ENCODE measurements around the gene ENOX1. TPM values are rescaled to one million over a fixed set of nuclear protein-coding genes. Genes with fewer than 3 reads are reported as not detected.

The ENOX1 gene
- total RNA-seq, 1 experiment from 2014 or later = 1.8 TPM

GRCh38 chr13:43362556-43362955 is 424.2 kb downstream of the ENOX1 start:
- Mint-ChIP-seq H3K4me3 (ENCODE audit: unreplicated experiment) (no peak overlapping the region), H3K4me1 (ENCODE audit: insufficient read depth, unreplicated experiment) (no peaks in the 10 kb centered on the region), H3K9me3 (ENCODE audit: unreplicated experiment) (no peaks in the 10 kb centered on the region), H3K27ac (ENCODE audit: low read depth, unreplicated experiment) (no peak overlapping the region), H3K36me3 (ENCODE audit: insufficient read depth, unreplicated experiment) (no peaks in the 10 kb centered on the region), H3K27me3 (ENCODE audit: insufficient read depth, unreplicated experiment) (no peaks in the 10 kb centered on the region)
- CTCF ChIA-PET = no interaction called here
- POLR2A ChIA-PET = no interaction called here
- no peak for DNase-seq (ENCODE audit: unreplicated experiment)
- no peak for TF ChIP-seq CTCF (IDR thresholded peaks at IDR 0.05; ENCODE audit: unreplicated experiment)
- BruUV-seq (replicated peaks) = no TSS peak
- intact Hi-C loops (cut with micrococcal nuclease) = no loop called here

- Mint-ChIP-seq H3K27me3 (ENCODE audit: insufficient read depth, unreplicated experiment) (no peaks in the 10 kb centered on the region), H3K36me3 (ENCODE audit: insufficient read depth, unreplicated experiment) (no peaks in the 10 kb centered on the region), H3K4me1 (ENCODE audit: insufficient read depth, unreplicated experiment) (no peaks in the 10 kb centered on the region), H3K27ac (ENCODE audit: low read depth, unreplicated experiment) (no peak overlapping the region), H3K4me3 (ENCODE audit: unreplicated experiment) (no peak overlapping the region), H3K9me3 (ENCODE audit: unreplicated experiment) (no peaks in the 10 kb centered on the region)
- intact Hi-C loops (cut with micrococcal nuclease) = no loop called here
- CTCF ChIA-PET = interaction anchor here (0.7 kb wide), 1 partner anchor 12 kb away, joined by 4 read pairs; no protein-coding TSS in a partner anchor
- no peak for DNase-seq (ENCODE audit: unreplicated experiment)
- POLR2A ChIA-PET = no interaction called here
- no TSS peak for BruUV-seq (replicated peaks)
- no peak for TF ChIP-seq CTCF (IDR thresholded peaks at IDR 0.05; ENCODE audit: unreplicated experiment)
Observed at GRCh38 chr13:43360892-43361610, 425.7 kb downstream of the ENOX1 start.

DNA sequence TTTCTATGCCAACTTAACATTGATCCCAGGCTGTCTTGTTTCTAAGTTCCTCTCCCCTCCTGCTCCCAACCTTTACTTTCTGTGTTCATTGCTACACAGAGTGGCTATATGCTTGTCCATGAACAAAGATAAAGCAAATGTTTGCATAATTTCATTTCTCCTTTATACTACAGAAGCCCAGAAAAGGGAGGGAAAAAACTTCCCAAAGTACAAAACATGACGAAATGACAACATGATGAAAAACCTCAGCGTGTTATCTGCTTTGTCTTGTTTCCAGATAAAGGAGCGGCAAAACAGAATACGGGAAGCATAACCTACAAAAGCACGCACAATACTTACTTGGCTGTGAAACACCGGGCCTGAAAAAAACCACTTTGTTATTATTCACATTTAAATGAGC is 426.6 kb downstream of the ENOX1 start:
- ChIA-PET POLR2A (interaction anchor here (1.0 kb wide), 1 partner anchor 8 kb away, joined by 3 read pairs; no protein-coding TSS in a partner anchor), CTCF (no interaction called here)
- H3K27ac Mint-ChIP-seq (ENCODE audit: low read depth, unreplicated experiment) = no peak overlapping the region
- H3K36me3 Mint-ChIP-seq (ENCODE audit: insufficient read depth, unreplicated experiment) = no peaks in the 10 kb centered on the region
- H3K27me3 Mint-ChIP-seq (ENCODE audit: insufficient read depth, unreplicated experiment) = no peaks in the 10 kb centered on the region
- H3K9me3 Mint-ChIP-seq (ENCODE audit: unreplicated experiment) = no peaks in the 10 kb centered on the region
- intact Hi-C loops (cut with micrococcal nuclease) = no loop called here
- no TSS peak for BruUV-seq (replicated peaks)
- H3K4me3 Mint-ChIP-seq (ENCODE audit: unreplicated experiment) = no peak overlapping the region
- no peak for TF ChIP-seq CTCF (IDR thresholded peaks at IDR 0.05; ENCODE audit: unreplicated experiment)
- DNase-seq (ENCODE audit: unreplicated experiment) = no peak
- H3K4me1 Mint-ChIP-seq (ENCODE audit: insufficient read depth, unreplicated experiment) = no peaks in the 10 kb centered on the region

GRCh38 chr13:43359536-43359935 is 427.2 kb downstream of the ENOX1 start:
- ChIA-PET POLR2A (interaction anchor here (0.7 to 1.0 kb wide), 2 partner anchors 9 to 946 kb away, joined by 3 to 4 read pairs; no protein-coding TSS in a partner anchor), CTCF (interaction anchor here (0.7 kb wide), 1 partner anchor 233 kb away, joined by 3 read pairs; no protein-coding TSS in a partner anchor)
- H3K27ac Mint-ChIP-seq (ENCODE audit: low read depth, unreplicated experiment) = no peak overlapping the region
- no peak for TF ChIP-seq CTCF (IDR thresholded peaks at IDR 0.05; ENCODE audit: unreplicated experiment)
- no peaks in the 10 kb centered on the region for H3K9me3 Mint-ChIP-seq (ENCODE audit: unreplicated experiment)
- no peaks in the 10 kb centered on the region for H3K27me3 Mint-ChIP-seq (ENCODE audit: insufficient read depth, unreplicated experiment)
- H3K36me3 Mint-ChIP-seq (ENCODE audit: insufficient read depth, unreplicated experiment) = no peaks in the 10 kb centered on the region
- no peak for DNase-seq (ENCODE audit: unreplicated experiment)
- intact Hi-C loops (cut with micrococcal nuclease) = no loop called here
- H3K4me1 Mint-ChIP-seq (ENCODE audit: insufficient read depth, unreplicated experiment) = no peaks in the 10 kb centered on the region
- no TSS peak for BruUV-seq (replicated peaks)
- H3K4me3 Mint-ChIP-seq (ENCODE audit: unreplicated experiment) = no peak overlapping the region

Measured in MCF 10A (cell line).